GM18867 (cell line): ENCODE measurements around the gene LY9.
A peak's percentile ranks its signal among the peaks of the same experiment; 100 is the strongest.
"Not testable (repeated sequence)": the region's sequence is repeated elsewhere in the genome, so short reads cannot be mapped to it uniquely, and the experiment has no call there.

Experiments
- ATAC-seq: cut with Tn5 transposase; IDR thresholded peaks from one replicate; pipeline ENCODE4 v1.9.1; 2021; ENCODE audit warnings: mild to moderate bottlenecking, moderate library complexity; ENCODE audit not compliant: unreplicated experiment

The LY9 gene

DNA sequence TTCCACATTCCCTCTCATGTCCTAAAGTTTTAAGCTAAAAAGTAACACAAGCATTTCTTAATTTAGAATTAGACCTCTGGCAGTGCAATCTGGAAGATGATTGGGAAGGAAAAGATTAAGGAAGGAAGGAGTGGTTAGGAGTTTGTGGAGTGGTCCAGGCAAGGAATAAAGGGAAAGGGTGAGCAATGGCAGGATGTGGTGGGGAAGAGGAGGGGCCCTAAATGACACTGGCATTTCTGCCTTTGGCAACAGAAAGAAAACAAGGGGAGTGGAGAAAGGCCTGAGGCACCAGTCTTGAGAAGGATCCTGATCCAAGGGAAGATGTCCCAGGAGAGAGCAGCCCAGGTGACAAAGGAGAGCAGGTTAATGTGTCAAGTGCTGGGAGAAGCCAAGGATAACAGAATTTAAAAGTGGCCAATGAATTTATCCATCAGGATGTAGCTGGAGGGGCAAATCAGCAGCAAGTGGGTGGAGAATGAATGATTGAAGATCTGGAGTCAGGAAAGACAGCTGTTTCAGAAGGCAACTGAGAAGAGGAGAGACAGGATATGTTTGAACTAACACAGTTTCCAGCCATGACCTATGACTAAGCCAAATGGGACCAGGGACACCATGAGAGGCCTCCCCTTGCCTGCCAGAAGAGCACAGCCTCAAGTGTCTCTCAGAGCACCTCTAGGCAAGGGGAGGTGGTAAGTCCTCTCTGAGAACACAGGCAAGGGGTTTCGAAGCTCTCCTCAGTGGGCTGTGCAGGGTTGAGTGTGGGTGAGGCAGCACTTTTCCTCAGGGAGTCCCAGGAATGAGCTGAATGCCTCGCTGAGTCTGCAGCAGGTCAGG lies 20.9 kb upstream of the LY9 start:
- no peak for ATAC-seq

DNA sequence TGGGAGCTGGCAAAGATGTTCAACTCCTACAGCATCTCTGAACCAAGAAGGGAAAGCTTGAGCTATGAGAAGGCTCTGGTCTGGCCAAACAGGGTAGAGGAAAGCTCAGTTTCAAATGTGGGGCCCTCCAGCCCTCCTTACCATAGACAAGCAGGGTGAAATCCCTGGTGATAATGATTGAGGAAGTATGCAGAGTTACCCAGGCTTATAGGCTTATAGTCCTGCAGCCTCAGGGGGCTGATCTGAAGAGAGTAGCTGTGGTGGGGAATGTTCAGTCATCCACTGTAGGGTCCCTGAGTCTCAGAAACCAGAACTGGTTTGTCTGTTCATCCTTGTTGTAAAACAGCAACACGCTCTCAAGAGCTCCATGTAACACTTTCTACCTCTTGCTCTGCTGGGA lies 19.8 kb upstream of the LY9 start:
- no peak for ATAC-seq

GRCh38 chr1:160777486-160778089 lies 18.4 kb upstream of the LY9 start:
- ATAC-seq = no peak

DNA sequence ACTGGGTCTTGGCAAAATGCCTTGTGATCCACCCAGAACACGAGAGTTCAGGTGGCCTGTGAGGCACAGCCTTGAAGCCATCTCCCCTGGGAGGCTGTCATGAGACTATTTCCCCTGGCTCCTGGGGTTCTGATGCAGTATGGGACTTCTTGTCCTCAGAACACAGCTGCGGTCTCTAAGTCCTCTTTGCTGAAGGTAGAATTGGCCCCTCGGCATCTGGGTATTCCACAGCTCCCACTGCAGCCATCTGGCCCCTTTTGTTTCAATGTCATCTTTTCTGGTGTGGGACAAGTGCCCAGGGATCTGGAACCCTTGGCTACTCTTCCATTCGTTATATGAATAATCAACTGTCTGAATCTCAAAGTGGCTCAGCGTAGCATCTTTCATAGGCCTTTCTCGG lies 17.0 kb upstream of the LY9 start:
- ATAC-seq = no peak

GRCh38 chr1:160779626-160780397 lies 16.2 kb upstream of the LY9 start:
- no peak for ATAC-seq

DNA sequence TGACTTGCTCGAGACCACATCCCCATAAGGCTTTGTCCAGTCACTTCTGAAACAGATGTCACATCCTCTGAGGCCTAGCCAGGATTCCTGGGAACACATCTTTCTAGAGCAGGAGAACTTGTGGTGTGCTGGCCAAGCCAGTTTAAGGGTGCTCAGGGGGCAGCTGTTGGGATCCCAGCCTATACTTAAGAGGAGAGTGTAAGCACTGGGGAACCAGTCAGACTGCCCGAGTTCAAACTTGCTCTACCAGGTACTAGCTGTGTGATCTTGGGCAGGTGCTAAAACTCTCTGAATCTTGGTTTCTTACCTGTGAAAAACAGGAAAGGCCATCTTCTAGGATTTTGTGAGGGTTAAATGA lies 15.6 kb upstream of the LY9 start:
- no peak for ATAC-seq

DNA sequence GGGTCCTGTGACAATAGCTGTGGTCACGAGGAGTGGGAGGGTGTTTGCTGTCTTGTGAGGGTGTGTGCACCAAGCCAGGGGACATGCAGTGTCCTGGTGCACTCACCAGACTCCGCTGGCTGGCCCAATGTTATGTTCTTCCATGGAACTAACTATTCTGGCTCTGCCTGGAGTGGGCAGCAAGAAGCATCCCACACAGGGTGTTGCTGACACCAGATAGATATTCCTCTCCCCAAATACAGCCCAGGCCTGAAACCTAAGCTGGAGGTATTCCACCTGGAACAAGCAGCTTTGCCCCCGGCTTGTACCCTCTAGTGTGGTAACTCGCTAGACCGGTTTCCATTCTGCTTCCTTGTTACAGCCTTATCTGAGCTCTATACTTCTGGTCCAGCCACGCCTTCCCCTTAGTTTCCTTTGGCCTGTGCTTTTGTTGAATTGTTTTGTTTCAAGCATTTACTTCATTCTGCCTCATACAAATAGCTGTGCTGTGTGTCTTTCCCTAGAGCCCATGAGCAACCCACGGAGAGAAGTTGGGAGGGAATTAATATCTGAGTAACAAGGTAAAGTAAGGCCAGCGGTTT lies 14.7 kb upstream of the LY9 start:
- ATAC-seq = no peak

GRCh38 chr1:160781914-160782689 lies 13.9 kb upstream of the LY9 start:
- peak; percentile 85 for ATAC-seq

- ATAC-seq = not testable (repeated sequence)
Observed at GRCh38 chr1:160782988-160783765, 12.8 kb upstream of the LY9 start.

GRCh38 chr1:160789051-160789701 lies 6.8 kb upstream of the LY9 start:
- peak; percentile 27 for ATAC-seq

GRCh38 chr1:160789702-160790611 lies 6.0 kb upstream of the LY9 start:
- peak; percentile 91 for ATAC-seq

GRCh38 chr1:160794376-160794775 lies 1.6 kb upstream of the LY9 start:
- ATAC-seq = no peak

GRCh38 chr1:160797271-160797709 lies 1.3 kb downstream of the LY9 start:
- peak; percentile 41 for ATAC-seq

DNA sequence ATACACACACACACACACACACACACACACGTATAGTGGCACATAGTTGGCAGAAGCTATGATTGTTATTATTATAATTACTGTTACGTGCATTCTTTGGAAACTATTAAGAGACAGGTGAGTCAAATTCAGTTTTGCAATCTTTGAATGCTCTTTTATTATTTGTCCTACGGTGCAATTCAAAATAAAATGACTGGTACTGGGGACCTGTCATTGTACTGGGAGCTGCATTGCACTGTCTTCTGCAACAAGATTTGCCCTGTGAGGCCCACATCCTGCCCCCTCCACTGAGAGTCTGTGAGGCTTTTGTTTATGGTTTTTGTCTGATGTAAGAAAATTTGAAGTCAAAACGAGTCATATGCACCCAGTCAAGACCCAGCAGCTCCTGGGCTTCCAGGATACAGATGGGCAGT lies 1.9 kb downstream of the LY9 start:
- no peak for ATAC-seq

- no peak for ATAC-seq
Observed at GRCh38 chr1:160798439-160798838, 2.5 kb downstream of the LY9 start.

- no peak for ATAC-seq
Observed at GRCh38 chr1:160799641-160800040, 3.7 kb downstream of the LY9 start.

- no peak for ATAC-seq
Observed at GRCh38 chr1:160800142-160800541, 4.2 kb downstream of the LY9 start.

DNA sequence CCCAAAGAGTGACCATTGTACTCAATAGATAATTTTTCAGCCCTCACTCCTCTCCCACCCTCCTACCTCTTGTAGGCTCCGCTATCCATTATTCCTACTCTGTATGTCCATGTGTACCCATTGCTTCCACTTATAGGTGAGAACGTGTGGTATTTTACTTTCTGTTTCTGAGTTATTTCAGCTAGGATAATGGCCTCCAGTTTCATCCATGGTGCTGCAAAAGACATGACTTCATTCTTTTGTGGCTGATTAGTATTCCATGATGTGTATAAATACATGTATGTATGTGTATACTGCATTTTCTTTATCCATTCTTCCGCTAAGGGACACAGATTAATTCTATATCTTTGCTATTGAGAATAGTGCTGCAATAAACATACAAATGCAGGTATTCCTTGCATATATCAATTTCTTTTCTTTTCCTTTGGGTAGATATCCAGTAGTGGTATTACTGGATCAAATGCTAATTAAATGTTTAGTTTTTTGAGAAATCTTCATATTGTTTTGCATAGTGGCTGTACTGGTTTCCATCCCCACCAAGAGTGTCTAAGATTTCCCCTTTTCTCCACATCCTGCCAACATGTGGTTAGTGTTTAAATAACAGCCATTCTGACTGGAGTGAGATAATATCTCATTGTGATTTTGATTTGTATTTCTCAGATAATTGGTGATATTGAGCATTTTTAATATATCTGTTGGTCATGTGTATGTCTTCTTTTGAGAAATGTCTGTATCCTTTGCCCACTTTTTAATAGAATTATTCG lies 4.9 kb downstream of the LY9 start:
- no peak for ATAC-seq
